ENCODE measurements around the gene PCDHA1. TPM values are rescaled to one million over a fixed set of nuclear protein-coding genes. Genes with fewer than 3 reads are reported as not detected.
A peak's percentile ranks its signal among the peaks of the same experiment; 100 is the strongest.

The PCDHA1 gene
- total RNA-seq, 1 donor from 2014 or later: 5.3 TPM

GRCh38 chr5:141040771-141041426 is 255.0 kb downstream of the PCDHA1 start:
- peak; percentile 87 for DNase-seq (ENCODE audit: low spot score)

- no peak for DNase-seq (ENCODE audit: low spot score)
These were observed 255.5 kb downstream of the PCDHA1 start for GRCh38 chr5:141041427-141041785.

DNA sequence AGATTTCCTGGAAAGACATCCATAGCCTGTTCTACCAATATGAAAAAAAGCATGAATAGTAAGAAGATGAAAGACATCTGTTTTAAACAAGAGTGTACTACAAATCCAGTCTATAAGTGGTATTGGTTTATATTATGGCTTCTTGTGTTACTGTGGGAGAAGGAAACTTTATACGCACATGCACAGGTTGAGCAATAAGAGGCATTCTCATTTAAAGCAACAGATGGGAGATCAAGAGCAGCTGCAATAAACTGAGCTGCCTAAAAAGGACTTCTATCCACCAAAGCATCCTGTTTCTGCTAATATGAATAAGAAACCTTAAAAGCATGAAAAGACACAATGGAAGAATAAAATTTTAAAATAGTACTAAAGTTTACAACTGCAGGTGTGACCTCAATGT is 256.6 kb downstream of the PCDHA1 start:
- no peak for DNase-seq (ENCODE audit: low spot score)

- no peak for DNase-seq (ENCODE audit: low spot score)
These were observed 264.9 kb downstream of the PCDHA1 start, which contains the start of gene PCDHB1 for GRCh38 chr5:141050622-141051520. PCDHB1 (plus strand) TSS chr5:141051374; CDS start chr5:141051471, 97 bp downstream.

DNA sequence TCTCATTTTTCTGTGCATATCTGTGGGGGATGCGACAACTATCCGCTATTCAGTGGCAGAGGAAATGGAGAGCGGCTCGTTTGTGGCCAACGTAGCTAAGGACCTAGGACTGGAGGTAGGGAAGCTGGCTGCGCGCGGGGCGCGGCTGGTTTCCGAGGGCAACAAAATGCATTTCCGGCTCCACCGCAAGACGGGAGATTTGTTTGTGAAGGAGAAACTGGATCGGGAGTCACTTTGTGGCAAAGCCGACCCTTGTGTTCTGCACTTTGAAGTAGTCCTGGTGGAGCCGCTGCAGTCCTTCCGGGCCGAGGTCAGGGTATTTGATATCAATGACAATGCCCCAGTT is 265.6 kb downstream of the PCDHA1 start:
- DNase-seq (ENCODE audit: low spot score): no peak

Other genes starting within 250 kb of the PCDHA1 start
- gene EIF4EBP3, start 238.5 kb upstream of the PCDHA1 start, total RNA-seq (ENCODE audit: insufficient read depth, low replicate concordance): not detected
- gene SRA1, start 228.7 kb upstream of the PCDHA1 start, total RNA-seq (ENCODE audit: insufficient read depth, low replicate concordance): 12.0 TPM
- gene APBB3, start 221.5 kb upstream of the PCDHA1 start, total RNA-seq (ENCODE audit: insufficient read depth, low replicate concordance): 21.9 TPM
- 12.3 TPM for gene SLC35A4, start 221.3 kb upstream of the PCDHA1 start, total RNA-seq (ENCODE audit: insufficient read depth, low replicate concordance)
- 66.7 TPM for gene CD14, start 153.0 kb upstream of the PCDHA1 start, total RNA-seq (ENCODE audit: insufficient read depth, low replicate concordance)
- 7.5 TPM for gene TMCO6, start 146.7 kb upstream of the PCDHA1 start, total RNA-seq (ENCODE audit: insufficient read depth, low replicate concordance)
- 32.7 TPM for gene NDUFA2, start 138.5 kb upstream of the PCDHA1 start, total RNA-seq (ENCODE audit: insufficient read depth, low replicate concordance)
- gene IK, start 138.3 kb upstream of the PCDHA1 start, total RNA-seq (ENCODE audit: insufficient read depth, low replicate concordance): 124 TPM
- gene WDR55, start 121.2 kb upstream of the PCDHA1 start, total RNA-seq (ENCODE audit: insufficient read depth, low replicate concordance): 19.0 TPM
- 0.96 TPM for gene DND1, start 112.6 kb upstream of the PCDHA1 start, total RNA-seq (ENCODE audit: insufficient read depth, low replicate concordance)
- gene HARS1, start 94.8 kb upstream of the PCDHA1 start, total RNA-seq (ENCODE audit: insufficient read depth, low replicate concordance): 31.1 TPM
- gene HARS2, start 94.7 kb upstream of the PCDHA1 start, total RNA-seq (ENCODE audit: insufficient read depth, low replicate concordance): 20.0 TPM
- gene ZMAT2, start 85.7 kb upstream of the PCDHA1 start, total RNA-seq (ENCODE audit: insufficient read depth, low replicate concordance): 35.4 TPM
- gene PCDHA2, start 8.7 kb downstream of the PCDHA1 start, total RNA-seq (ENCODE audit: insufficient read depth, low replicate concordance): 3.4 TPM
- 4.3 TPM for gene PCDHA3, start 14.9 kb downstream of the PCDHA1 start, total RNA-seq (ENCODE audit: insufficient read depth, low replicate concordance)
- gene PCDHA4, start 20.9 kb downstream of the PCDHA1 start, total RNA-seq (ENCODE audit: insufficient read depth, low replicate concordance): 1.9 TPM
- gene PCDHA5, start 35.5 kb downstream of the PCDHA1 start, total RNA-seq (ENCODE audit: insufficient read depth, low replicate concordance): 8.4 TPM
- gene PCDHA6, start 41.8 kb downstream of the PCDHA1 start, total RNA-seq (ENCODE audit: insufficient read depth, low replicate concordance): 3.1 TPM
- 3.9 TPM for gene PCDHA7, start 48.1 kb downstream of the PCDHA1 start, total RNA-seq (ENCODE audit: insufficient read depth, low replicate concordance)
- 6.0 TPM for gene PCDHA8, start 55.0 kb downstream of the PCDHA1 start, total RNA-seq (ENCODE audit: insufficient read depth, low replicate concordance)
- gene PCDHA9, start 62.2 kb downstream of the PCDHA1 start, total RNA-seq (ENCODE audit: insufficient read depth, low replicate concordance): 0.96 TPM
- 2.6 TPM for gene PCDHA10, start 69.8 kb downstream of the PCDHA1 start, total RNA-seq (ENCODE audit: insufficient read depth, low replicate concordance)
- gene PCDHA11, start 82.8 kb downstream of the PCDHA1 start, total RNA-seq (ENCODE audit: insufficient read depth, low replicate concordance): 1.2 TPM
- gene PCDHA12, start 89.2 kb downstream of the PCDHA1 start, total RNA-seq (ENCODE audit: insufficient read depth, low replicate concordance): 2.9 TPM
- 2.6 TPM for gene PCDHA13, start 96.0 kb downstream of the PCDHA1 start, total RNA-seq (ENCODE audit: insufficient read depth, low replicate concordance)
- 2.9 TPM for gene PCDHAC1, start 140.2 kb downstream of the PCDHA1 start, total RNA-seq (ENCODE audit: insufficient read depth, low replicate concordance)
- 3.4 TPM for gene PCDHAC2, start 180.3 kb downstream of the PCDHA1 start, total RNA-seq (ENCODE audit: insufficient read depth, low replicate concordance)